ENCODE measurements around the gene MPV17L2.

Gene MPV17L2

GRCh38 chr19:18218600-18218999, 25.6 kb downstream of the MPV17L2 start:
- no peak for DNase-seq

GRCh38 chr19:18219911-18220631, 27.1 kb downstream of the MPV17L2 start:
- no peak for DNase-seq

GRCh38 chr19:18220632-18221275, 27.7 kb downstream of the MPV17L2 start:
- no peak for DNase-seq

GRCh38 chr19:18221815-18222725, 29.1 kb downstream of the MPV17L2 start:
- no peak for DNase-seq

- no peak for DNase-seq
These were observed 31.0 kb downstream of the MPV17L2 start for GRCh38 chr19:18223860-18224524.

GRCh38 chr19:18224525-18225354, 31.7 kb downstream of the MPV17L2 start:
- DNase-seq, result no peak

- DNase-seq, result no peak
These were observed 32.3 kb downstream of the MPV17L2 start for GRCh38 chr19:18225355-18225701.

- no peak for DNase-seq
These were observed 32.9 kb downstream of the MPV17L2 start, which contains the start of gene PDE4C for GRCh38 chr19:18225702-18226468. PDE4C (minus strand) TSS chr19:18226438; CDS start chr19:18226415, 23 bp downstream.

- DNase-seq, result no peak
These were observed 34.1 kb downstream of the MPV17L2 start for GRCh38 chr19:18226956-18227780.

- DNase-seq, result no peak
These were observed 34.8 kb downstream of the MPV17L2 start for GRCh38 chr19:18227781-18228271.

- DNase-seq, result no peak
These were observed 36.5 kb downstream of the MPV17L2 start for GRCh38 chr19:18229474-18229873.

- no peak for DNase-seq
These were observed 36.9 kb downstream of the MPV17L2 start for GRCh38 chr19:18229915-18230314.

- no peak for DNase-seq
These were observed 38.1 kb downstream of the MPV17L2 start for GRCh38 chr19:18230941-18231734.

GRCh38 chr19:18231775-18232174, 38.8 kb downstream of the MPV17L2 start:
- DNase-seq, result no peak

GRCh38 chr19:18232540-18233223, 39.7 kb downstream of the MPV17L2 start:
- no peak for DNase-seq

- no peak for DNase-seq
These were observed 40.3 kb downstream of the MPV17L2 start for GRCh38 chr19:18233224-18233825.

GRCh38 chr19:18234194-18234593, 41.2 kb downstream of the MPV17L2 start:
- DNase-seq, result no peak

GRCh38 chr19:18239303-18239702, 46.3 kb downstream of the MPV17L2 start:
- no peak for DNase-seq
